Skeletal muscle tissue (tissue), 4 donors: ENCODE measurements around the gene IL1A. TPM values are rescaled to one million over a fixed set of nuclear protein-coding genes. Genes with fewer than 3 reads are reported as not detected.

Source experiments
- H3K27ac ChIP-seq: one replicate; pipeline ENCODE4 v1.7.0; 2013; ENCODE audit warnings: mild to moderate bottlenecking, low read depth, low read length, inconsistent platforms
- H3K27me3 ChIP-seq, 3 donors: one replicate each; pipeline ENCODE4 v1.7.0; 2013; ENCODE audit warnings: low read length in 3 of 3; ENCODE audit not compliant: control insufficient read depth in 3 of 3, insufficient read depth in 3 of 3
- H3K36me3 ChIP-seq, 3 donors: one replicate each; pipeline ENCODE4 v1.7.0; 2013; ENCODE audit warnings: low read length in 3 of 3; ENCODE audit not compliant: control insufficient read depth in 3 of 3, insufficient read depth in 3 of 3
- H3K4me1 ChIP-seq, 3 donors: one replicate each; pipeline ENCODE4 v1.7.0; 2013; ENCODE audit warnings: low read length in 3 of 3, mild to moderate bottlenecking in 3 of 3; ENCODE audit not compliant: control insufficient read depth in 3 of 3, insufficient read depth in 3 of 3
- H3K4me3 ChIP-seq, 3 donors: one replicate each; pipeline ENCODE4 v1.7.0; 2013; ENCODE audit warnings: low read length in 3 of 3
- H3K9ac ChIP-seq, 3 donors: one replicate each; pipeline ENCODE4 v1.7.0; 2013; ENCODE audit warnings: low read length in 3 of 3, mild to moderate bottlenecking in 3 of 3, moderate library complexity in 2 of 3, low read depth in 1 of 3
- H3K9me3 ChIP-seq, 3 donors: one replicate each; pipeline ENCODE4 v1.7.0; 2013; ENCODE audit warnings: low read length in 3 of 3; ENCODE audit not compliant: control insufficient read depth in 3 of 3
- total RNA-seq: library from RNA; depleted of rRNA; stranded (reverse); fragments of >200 nt; gene quantifications from one replicate; pipeline ENCODE4 v1.2.3, GENCODE V29; 2014
- donor health status: Osteomylitis.

IL1A gene
- total RNA-seq, 1 donor from 2014 or later: not detected

- Histone ChIP-seq H3K4me1 (no peaks in the 10 kb centered on the region), H3K27ac (no peak overlapping the region), H3K9me3 (no peaks in the 10 kb centered on the region), H3K36me3 (no peaks in the 10 kb centered on the region), H3K4me3 (no peak overlapping the region), H3K27me3 (no peaks in the 10 kb centered on the region), H3K9ac (no peak overlapping the region)
These were observed 8.1 kb upstream of the IL1A start for GRCh38 chr2:112792419-112792818.

- Histone ChIP-seq H3K4me1 (no peaks in the 10 kb centered on the region), H3K9me3 (no peaks in the 10 kb centered on the region), H3K4me3 (no peak overlapping the region), H3K27me3 (no peaks in the 10 kb centered on the region), H3K9ac (no peak overlapping the region), H3K27ac (no peak overlapping the region), H3K36me3 (no peaks in the 10 kb centered on the region)
These were observed 7.5 kb upstream of the IL1A start for GRCh38 chr2:112791693-112792230.

- no peaks in the 10 kb centered on the region for H3K27me3 ChIP-seq
- no peaks in the 10 kb centered on the region for H3K9me3 ChIP-seq
- no peaks in the 10 kb centered on the region for H3K4me1 ChIP-seq
- H3K27ac ChIP-seq: no peak overlapping the region
- no peak overlapping the region for H3K4me3 ChIP-seq
- H3K9ac ChIP-seq: no peak overlapping the region
- H3K36me3 ChIP-seq: no peaks in the 10 kb centered on the region
These were observed 6.7 kb upstream of the IL1A start for GRCh38 chr2:112791019-112791418.

- Histone ChIP-seq H3K27ac (no peak overlapping the region), H3K36me3 (no peaks in the 10 kb centered on the region), H3K4me1 (no peaks in the 10 kb centered on the region), H3K4me3 (no peak overlapping the region), H3K9me3 (no peaks in the 10 kb centered on the region), H3K27me3 (no peaks in the 10 kb centered on the region), H3K9ac (no peak overlapping the region)
These were observed 6.0 kb upstream of the IL1A start for GRCh38 chr2:112790305-112790704.

GRCh38 chr2:112789186-112789585 is 4.9 kb upstream of the IL1A start:
- H3K36me3 ChIP-seq: no peaks in the 10 kb centered on the region
- no peak overlapping the region for H3K4me3 ChIP-seq
- no peaks in the 10 kb centered on the region for H3K27me3 ChIP-seq
- no peak overlapping the region for H3K9ac ChIP-seq
- H3K27ac ChIP-seq: no peak overlapping the region
- H3K4me1 ChIP-seq: no peaks in the 10 kb centered on the region
- H3K9me3 ChIP-seq: no peaks in the 10 kb centered on the region

DNA sequence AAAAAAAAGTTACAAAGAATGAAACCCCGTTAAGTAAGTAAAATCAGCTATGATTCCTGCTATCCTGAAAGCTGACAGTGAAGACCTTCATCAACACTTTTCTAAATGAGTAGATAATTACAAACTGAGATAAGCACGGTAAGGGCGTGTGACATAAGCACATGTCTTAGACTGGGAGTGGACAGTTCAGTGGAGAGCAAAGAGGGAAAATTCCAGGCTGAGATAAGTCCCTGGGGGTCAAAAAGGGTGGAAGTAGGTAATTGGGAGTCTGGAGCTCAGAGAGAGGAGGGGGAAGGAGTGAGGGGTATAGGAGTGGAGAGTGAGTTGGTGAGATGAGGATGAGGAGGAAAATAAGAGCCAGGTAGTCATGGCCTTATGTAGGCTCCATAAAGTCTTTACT is 4.4 kb upstream of the IL1A start:
- Histone ChIP-seq H3K27me3 (no peaks in the 10 kb centered on the region), H3K4me3 (no peak overlapping the region), H3K9ac (no peak overlapping the region), H3K36me3 (no peaks in the 10 kb centered on the region), H3K27ac (no peak overlapping the region), H3K9me3 (no peaks in the 10 kb centered on the region), H3K4me1 (no peaks in the 10 kb centered on the region)

GRCh38 chr2:112787729-112788393 is 3.6 kb upstream of the IL1A start:
- Histone ChIP-seq H3K36me3 (no peaks in the 10 kb centered on the region), H3K9me3 (no peaks in the 10 kb centered on the region), H3K9ac (no peak overlapping the region), H3K27ac (no peak overlapping the region), H3K4me1 (no peaks in the 10 kb centered on the region), H3K27me3 (no peaks in the 10 kb centered on the region), H3K4me3 (no peak overlapping the region)

- H3K27me3 ChIP-seq: no peaks in the 10 kb centered on the region
- no peaks in the 10 kb centered on the region for H3K36me3 ChIP-seq
- H3K27ac ChIP-seq: no peak overlapping the region
- no peaks in the 10 kb centered on the region for H3K9me3 ChIP-seq
- H3K4me3 ChIP-seq: no peak overlapping the region
- no peak overlapping the region for H3K9ac ChIP-seq
- H3K4me1 ChIP-seq: no peaks in the 10 kb centered on the region
These were observed 3.0 kb upstream of the IL1A start for GRCh38 chr2:112787294-112787693.

DNA sequence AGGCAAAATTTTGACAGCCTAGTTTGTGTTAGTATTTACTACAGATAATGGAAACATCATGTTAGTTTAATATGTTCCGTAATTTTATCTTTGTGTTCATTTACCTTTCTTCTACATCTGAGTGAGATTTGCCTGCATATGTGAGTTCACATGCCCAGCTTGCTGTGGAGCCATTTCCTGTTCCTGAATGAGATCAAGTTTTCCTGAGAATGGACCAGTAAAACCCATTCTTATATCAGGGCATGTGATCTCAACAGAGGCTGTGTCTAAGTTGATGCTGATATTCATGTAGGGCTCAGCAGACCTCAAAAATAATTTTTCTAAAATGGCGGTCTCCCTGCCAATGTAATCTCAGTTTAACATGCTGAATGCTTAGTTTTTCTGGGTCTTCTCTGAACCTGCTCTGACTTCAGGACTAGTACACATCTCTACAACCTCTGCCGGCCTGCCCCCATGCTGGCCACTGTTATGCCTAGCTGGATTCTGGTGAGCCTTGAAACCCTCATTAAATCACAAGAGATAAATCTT is 1.0 kb downstream of the IL1A start:
- Histone ChIP-seq H3K9ac (no peak overlapping the region), H3K27me3 (no peaks in the 10 kb centered on the region), H3K36me3 (no peaks in the 10 kb centered on the region), H3K4me3 (no peak overlapping the region), H3K27ac (no peak overlapping the region), H3K9me3 (peaks cover 0 to 2% (median 0%) of the 10 kb centered on the region in 3 donors), H3K4me1 (no peaks in the 10 kb centered on the region)

DNA sequence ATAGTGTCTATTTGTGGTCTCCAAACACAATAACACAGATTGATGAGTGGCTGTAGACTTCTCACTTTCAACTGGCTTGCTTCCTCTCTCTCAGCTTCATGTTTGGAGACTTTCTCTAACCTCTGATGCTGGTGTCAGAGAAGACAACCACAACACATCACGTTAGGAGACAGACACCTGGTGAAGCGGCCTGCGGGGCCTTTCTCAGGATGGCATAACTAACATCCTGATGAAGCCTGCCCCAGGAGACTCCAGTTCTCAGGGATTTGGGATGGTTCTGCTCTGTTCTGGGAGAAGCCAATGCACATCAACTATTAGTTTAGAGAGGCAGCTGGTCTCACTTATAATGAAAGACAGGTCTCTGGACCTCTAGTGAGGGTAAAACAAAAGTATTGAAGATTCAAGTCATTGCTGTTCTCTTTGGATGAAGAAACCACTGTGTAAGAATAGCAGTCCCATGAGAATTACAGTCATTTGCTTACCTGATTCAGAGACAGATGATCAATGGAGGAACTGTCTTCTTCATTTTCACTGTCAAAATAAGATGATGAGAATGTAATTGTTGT is 2.0 kb downstream of the IL1A start:
- Histone ChIP-seq H3K36me3 (no peaks in the 10 kb centered on the region), H3K27ac (no peak overlapping the region), H3K4me1 (no peaks in the 10 kb centered on the region), H3K9me3 (peaks cover 0 to 2% (median 0%) of the 10 kb centered on the region in 3 donors), H3K9ac (no peak overlapping the region), H3K27me3 (no peaks in the 10 kb centered on the region), H3K4me3 (no peak overlapping the region)
